Nephron (organoid): ENCODE results near the gene PTRHD1.

Experiments used
- H3K27ac Mint-ChIP-seq, 3 experiments: 2 replicates each; pipeline ENCODE4 v1.8.0; 2020; ENCODE audit warnings: mixed read lengths in 3 of 3, mild to moderate bottlenecking in 2 of 3, moderate library complexity in 1 of 3
- H3K27me3 Mint-ChIP-seq: 2 replicates; pipeline ENCODE4 v1.8.0; 2021; ENCODE audit warnings: low read depth, mild to moderate bottlenecking, moderate library complexity, mixed read lengths
- H3K36me3 Mint-ChIP-seq: 2 replicates; pipeline ENCODE4 v1.8.0; 2020; ENCODE audit warnings: low read depth, mixed read lengths
- H3K4me1 Mint-ChIP-seq: 2 replicates; pipeline ENCODE4 v1.8.0; 2020; ENCODE audit warnings: mixed read lengths
- H3K4me3 Mint-ChIP-seq, 3 experiments: 2 replicates each; pipeline ENCODE4 v1.8.0; 2020; ENCODE audit warnings: mild to moderate bottlenecking in 3 of 3, mixed read lengths in 3 of 3, moderate library complexity in 2 of 3
- H3K9me3 Mint-ChIP-seq: 2 replicates; pipeline ENCODE4 v1.8.0; 2020; ENCODE audit warnings: mixed read lengths
- CTCF ChIP-seq, 3 experiments: fragments of 200-600 bp; sonication (generic); IDR thresholded peaks; one replicate each; pipeline ENCODE4 v1.5.0; 2021; ENCODE audit warnings: antibody characterized with exemption in 3 of 3; ENCODE audit not compliant: unreplicated experiment in 3 of 3

PTRHD1 gene

GRCh38 chr2:24762518-24762917, 30.7 kb downstream of the PTRHD1 start:
- Mint-ChIP-seq H3K36me3 (peaks cover 66% of the 10 kb centered on the region), H3K9me3 (no peaks in the 10 kb centered on the region), H3K27me3 (no peaks in the 10 kb centered on the region), H3K4me3 (no peak overlapping the region), H3K4me1 (no peaks in the 10 kb centered on the region), H3K27ac (no peak overlapping the region)
- TF ChIP-seq CTCF (IDR thresholded peaks at IDR 0.05; ENCODE audit: unreplicated experiment in 3 of 3): no peak

- H3K4me1 Mint-ChIP-seq: no peaks in the 10 kb centered on the region
- H3K36me3 Mint-ChIP-seq: peaks cover 66% of the 10 kb centered on the region
- H3K27ac Mint-ChIP-seq: no peak overlapping the region
- no peaks in the 10 kb centered on the region for H3K9me3 Mint-ChIP-seq
- no peak for TF ChIP-seq CTCF (IDR thresholded peaks at IDR 0.05; ENCODE audit: unreplicated experiment in 3 of 3)
- no peak overlapping the region for H3K4me3 Mint-ChIP-seq
- no peaks in the 10 kb centered on the region for H3K27me3 Mint-ChIP-seq
Measured at GRCh38 chr2:24761866-24762265, 31.3 kb downstream of the PTRHD1 start.

- Mint-ChIP-seq H3K36me3 (peaks cover 33% of the 10 kb centered on the region), H3K4me3 (no peak overlapping the region), H3K4me1 (no peaks in the 10 kb centered on the region), H3K9me3 (no peaks in the 10 kb centered on the region), H3K27ac (no peak overlapping the region), H3K27me3 (no peaks in the 10 kb centered on the region)
- no peak for TF ChIP-seq CTCF (IDR thresholded peaks at IDR 0.05; ENCODE audit: unreplicated experiment in 3 of 3)
Measured at GRCh38 chr2:24756789-24757188, 36.4 kb downstream of the PTRHD1 start.

GRCh38 chr2:24754985-24755705, 38.0 kb downstream of the PTRHD1 start:
- H3K4me1 Mint-ChIP-seq: no peaks in the 10 kb centered on the region
- TF ChIP-seq CTCF (IDR thresholded peaks at IDR 0.05; ENCODE audit: unreplicated experiment in 3 of 3): no peak
- H3K36me3 Mint-ChIP-seq: peaks cover 25% of the 10 kb centered on the region
- H3K9me3 Mint-ChIP-seq: no peaks in the 10 kb centered on the region
- no peak overlapping the region for H3K27ac Mint-ChIP-seq
- H3K27me3 Mint-ChIP-seq: no peaks in the 10 kb centered on the region
- no peak overlapping the region for H3K4me3 Mint-ChIP-seq

DNA sequence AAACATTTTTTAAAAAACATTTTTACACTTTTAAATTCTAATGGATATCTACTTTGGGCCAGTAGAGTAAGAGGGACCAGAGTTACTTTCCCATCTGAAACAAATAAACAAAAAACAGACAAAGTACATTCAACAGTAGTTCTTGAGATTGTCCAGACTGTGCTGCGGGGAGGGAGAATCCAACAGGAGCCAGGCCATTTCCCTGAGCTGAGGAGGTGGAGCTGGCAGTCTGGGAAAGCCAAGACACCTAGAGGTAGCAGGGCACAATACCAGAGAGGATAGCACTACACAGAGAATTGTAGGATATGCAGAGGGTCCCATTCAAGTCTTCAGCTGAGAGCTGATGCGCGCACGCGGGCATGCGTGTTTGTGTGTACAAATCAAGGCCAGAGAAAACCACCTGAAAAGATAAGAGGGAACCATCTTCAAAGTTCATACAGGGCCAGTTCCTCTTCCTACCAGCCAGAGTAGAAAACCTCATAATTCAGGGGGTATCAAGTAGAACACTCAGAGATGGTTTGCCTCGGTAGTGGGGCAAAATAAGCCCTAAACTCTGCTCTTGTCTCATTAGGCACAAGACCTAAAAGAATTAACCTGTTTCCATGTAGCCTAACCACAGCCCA, 44.0 kb downstream of the PTRHD1 start:
- no peak overlapping the region for H3K4me3 Mint-ChIP-seq
- no peaks in the 10 kb centered on the region for H3K4me1 Mint-ChIP-seq
- H3K27ac Mint-ChIP-seq: no peak overlapping the region
- TF ChIP-seq CTCF (IDR thresholded peaks at IDR 0.05; ENCODE audit: unreplicated experiment in 3 of 3): no peak
- H3K9me3 Mint-ChIP-seq: no peaks in the 10 kb centered on the region
- no peaks in the 10 kb centered on the region for H3K27me3 Mint-ChIP-seq
- H3K36me3 Mint-ChIP-seq: peaks cover 24% of the 10 kb centered on the region

- Mint-ChIP-seq H3K27me3 (no peaks in the 10 kb centered on the region), H3K9me3 (no peaks in the 10 kb centered on the region), H3K27ac (no peak overlapping the region), H3K4me3 (no peak overlapping the region), H3K4me1 (peaks cover 5% of the 10 kb centered on the region), H3K36me3 (peaks cover 35% of the 10 kb centered on the region)
- TF ChIP-seq CTCF (IDR thresholded peaks at IDR 0.05; ENCODE audit: unreplicated experiment in 3 of 3): no peak
Measured at GRCh38 chr2:24747299-24747698, 45.9 kb downstream of the PTRHD1 start.
